GM18505 (cell line): Measurements from ENCODE around the gene CDR2L.
"Not testable (repeated sequence)": the region's sequence is repeated elsewhere in the genome, so short reads cannot be mapped to it uniquely, and the experiment has no call there.

Experiments used
- ATAC-seq: cut with Tn5 transposase; IDR thresholded peaks from one replicate; pipeline ENCODE4 v1.9.1; 2021; ENCODE audit not compliant: unreplicated experiment
- POLR2A ChIP-seq: IDR thresholded peaks from 4 replicates; pipeline ENCODE4 v1.6.1; 2011; ENCODE audit warnings: borderline replicate concordance; ENCODE audit not compliant: insufficient read depth, insufficient read length; ENCODE audit errors: extremely low read depth

Gene CDR2L

GRCh38 chr17:74981318-74981978 lies 6.0 kb upstream of the CDR2L start:
- ATAC-seq = no peak
- no peak for TF ChIP-seq POLR2A

- no peak for TF ChIP-seq POLR2A
- no peak for ATAC-seq
These were observed 5.3 kb upstream of the CDR2L start for GRCh38 chr17:74981979-74982662.

GRCh38 chr17:74982663-74983313 lies 4.6 kb upstream of the CDR2L start:
- ATAC-seq = not testable (repeated sequence)

- no peak for TF ChIP-seq POLR2A
- no peak for ATAC-seq
These were observed 1.2 kb upstream of the CDR2L start for GRCh38 chr17:74986206-74986576.

- ATAC-seq = peak; percentile 26
These were observed 678 bp downstream of the CDR2L start for GRCh38 chr17:74987909-74988711.

GRCh38 chr17:74990581-74991105 lies 3.2 kb downstream of the CDR2L start:
- TF ChIP-seq POLR2A = no peak
- no peak for ATAC-seq

More at GRCh38 chr17:74987909-74988711, 678 bp downstream of the CDR2L start:
- no peak for TF ChIP-seq POLR2A

- no peak for ATAC-seq
- TF ChIP-seq POLR2A = no peak
These were observed 4.8 kb downstream of the CDR2L start for GRCh38 chr17:74992223-74992622.

GRCh38 chr17:74994440-74994839 lies 7.0 kb downstream of the CDR2L start:
- no peak for TF ChIP-seq POLR2A
- ATAC-seq = no peak

- no peak for TF ChIP-seq POLR2A
- no peak for ATAC-seq
These were observed 8.4 kb downstream of the CDR2L start for GRCh38 chr17:74995847-74996246.

- no peak for ATAC-seq
- TF ChIP-seq POLR2A = no peak
These were observed 11.4 kb downstream of the CDR2L start for GRCh38 chr17:74998783-74999182.

- TF ChIP-seq POLR2A = no peak
- ATAC-seq = no peak
These were observed 12.1 kb downstream of the CDR2L start for GRCh38 chr17:74999523-74999922.

- ATAC-seq = no peak
- no peak for TF ChIP-seq POLR2A
These were observed 14.7 kb downstream of the CDR2L start for GRCh38 chr17:75001915-75002843.

GRCh38 chr17:75003070-75003956 lies 15.9 kb downstream of the CDR2L start:
- TF ChIP-seq POLR2A = no peak
- no peak for ATAC-seq
